Suppressor macrophage treated with lipopolysaccharide for 4 hours (primary cell): ENCODE results near the gene CTNND2.
A peak's percentile ranks its signal among the peaks of the same experiment; 100 is the strongest.

Source experiments
- DNase-seq: peaks from one replicate; pipeline ENCODE4 v3.0.0-alpha.2; 2020

CTNND2 gene

GRCh38 chr5:11760934-11761603 is 143.2 kb downstream of the CTNND2 start:
- DNase-seq, result no peak

GRCh38 chr5:11758321-11758720 is 145.9 kb downstream of the CTNND2 start:
- DNase-seq, result no peak

- DNase-seq, result no peak
Measured at GRCh38 chr5:11757661-11758060, 146.6 kb downstream of the CTNND2 start.

- no peak for DNase-seq
Measured at GRCh38 chr5:11737010-11737409, 167.2 kb downstream of the CTNND2 start.

GRCh38 chr5:11734369-11734768 is 169.9 kb downstream of the CTNND2 start:
- no peak for DNase-seq

- no peak for DNase-seq
Measured at GRCh38 chr5:11733840-11734192, 170.4 kb downstream of the CTNND2 start.

GRCh38 chr5:11733185-11733839 is 170.9 kb downstream of the CTNND2 start:
- DNase-seq, result no peak

GRCh38 chr5:11724940-11725339 is 179.3 kb downstream of the CTNND2 start:
- DNase-seq, result no peak

- peak; percentile 54 for DNase-seq
Measured at GRCh38 chr5:11719888-11720481, 184.3 kb downstream of the CTNND2 start.

- DNase-seq, result no peak
Measured at GRCh38 chr5:11715461-11716196, 188.6 kb downstream of the CTNND2 start.

- DNase-seq, result no peak
Measured at GRCh38 chr5:11711932-11712331, 192.3 kb downstream of the CTNND2 start.

- DNase-seq, result no peak
Measured at GRCh38 chr5:11709021-11709420, 195.2 kb downstream of the CTNND2 start.

- DNase-seq, result no peak
Measured at GRCh38 chr5:11704916-11705315, 199.3 kb downstream of the CTNND2 start.

- DNase-seq, result no peak
Measured at GRCh38 chr5:11700391-11700790, 203.9 kb downstream of the CTNND2 start.

GRCh38 chr5:11692636-11693035 is 211.6 kb downstream of the CTNND2 start:
- DNase-seq, result no peak

- no peak for DNase-seq
Measured at GRCh38 chr5:11687498-11687897, 216.7 kb downstream of the CTNND2 start.

- DNase-seq, result peak; percentile 49
Measured at GRCh38 chr5:11684607-11685006, 219.6 kb downstream of the CTNND2 start.

GRCh38 chr5:11683666-11684065 is 220.6 kb downstream of the CTNND2 start:
- peak; percentile 67 for DNase-seq

- no peak for DNase-seq
Measured at GRCh38 chr5:11681796-11682195, 222.4 kb downstream of the CTNND2 start.

GRCh38 chr5:11679676-11680075 is 224.6 kb downstream of the CTNND2 start:
- no peak for DNase-seq

GRCh38 chr5:11675184-11675583 is 229.1 kb downstream of the CTNND2 start:
- no peak for DNase-seq

- DNase-seq, result peak; percentile 6
Measured at GRCh38 chr5:11672385-11673085, 231.7 kb downstream of the CTNND2 start.

GRCh38 chr5:11658376-11658775 is 245.9 kb downstream of the CTNND2 start:
- no peak for DNase-seq
